K562 (cell line): Measurements from ENCODE around the gene ACKR1. TPM values are rescaled to one million over a fixed set of nuclear protein-coding genes. Genes with fewer than 3 reads are reported as not detected.

Experiments used
- ATAC-seq: fragments of 200-7000 bp; cut with Tn5 transposase; 3 replicates; pipeline ENCODE4 v1.9.1; 2020; ENCODE audit warnings: moderate library complexity
- BruUV-seq: library from RNA; stranded (reverse); fragments of 400-500 nt; replicated peaks from 2 replicates; lab custom pipeline; 2021; lab: Mats Ljungman, UMichigan
- CTCF ChIA-PET: fragments of 300-600 bp; formaldehyde crosslinking; extraction: SDS; loops from one replicate; lab custom pipeline; 2021; ENCODE audit warnings: low intra/inter-chr PET ratio; lab: Yijun Ruan, JAX
- POLR2A ChIA-PET: fragments of 300-600, 350-650 bp; sonication (Branson Sonifier 250); formaldehyde crosslinking; extraction: SDS; loops from one replicate; lab custom pipeline; 2021; ENCODE audit warnings: antibody characterized with exemption, inconsistent platforms; lab: Yijun Ruan, JAX
- DNase-seq, 4 experiments: peaks; one replicate each; pipeline versions ENCODE4 v3.0.0 to v3.0.0-alpha.2; 2011 to 2018; ENCODE audit warnings: low spot score in 3 of 4, mixed read lengths in 3 of 4; ENCODE audit errors: extremely low read depth in 1 of 4
- FAIRE-seq: peaks from 2 replicates; lab custom pipeline; 2011; peaks lifted over from hg19 to GRCh38; lab: Jason Lieb, UNC
- H2AFZ ChIP-seq: 2 replicates; pipeline ENCODE4 v1.6.0; 2011; ENCODE audit warnings: low read depth, low read length, control low read depth, inconsistent platforms
- H3K27ac ChIP-seq: fragments of 200-600 bp; 3 replicates; pipeline ENCODE4 v1.8.0; 2011; ENCODE audit warnings: low read depth, mild to moderate bottlenecking, control low read depth, inconsistent platforms, low read length, moderate library complexity, mixed read lengths; ENCODE audit errors: extremely low read depth
- H3K27me3 ChIP-seq, 2 experiments: fragments of 300-600 bp in 1 of 2; 2 replicates in 1 of 2; 3 replicates in 1 of 2; pipeline versions ENCODE4 v1.6.0 to v1.8.0; 2011; ENCODE audit warnings: inconsistent platforms in 2 of 2, low read length in 2 of 2, mild to moderate bottlenecking in 1 of 2, mixed read lengths in 1 of 2, moderate library complexity in 1 of 2; ENCODE audit not compliant: control insufficient read depth in 2 of 2, insufficient read depth in 2 of 2
- H3K36me3 ChIP-seq: fragments of 300-600 bp; 3 replicates; pipeline ENCODE4 v1.8.0; 2011; ENCODE audit warnings: mild to moderate bottlenecking, low read length, inconsistent platforms; ENCODE audit not compliant: control insufficient read depth, insufficient read depth
- H3K4me1 ChIP-seq, 2 experiments: fragments of 200-600 bp in 1 of 2; replicated peaks in 1 of 2; 2 replicates in 1 of 2; 3 replicates in 1 of 2; pipeline versions ENCODE4 v1.5.1 to v1.8.0; 2011; ENCODE audit warnings: inconsistent platforms in 2 of 2, low read length in 2 of 2, mild to moderate bottlenecking in 1 of 2, mixed read lengths in 1 of 2, moderate library complexity in 1 of 2; ENCODE audit not compliant: control insufficient read depth in 2 of 2, insufficient read depth in 2 of 2
- H3K4me2 ChIP-seq: 2 replicates; pipeline ENCODE4 v1.6.1; 2011; ENCODE audit warnings: low read length, control low read depth, inconsistent platforms, mixed read lengths; ENCODE audit not compliant: insufficient read depth
- H3K4me3 ChIP-seq: fragments of 200-600 bp; sonication (generic), shearing (Covaris generic); 2 replicates; pipeline ENCODE4 v1.5.1; 2016; ENCODE audit warnings: control low read depth, inconsistent platforms
- H3K79me2 ChIP-seq: fragments of 200-600 bp; 3 replicates; pipeline ENCODE4 v1.8.0; 2011; ENCODE audit warnings: low read length, inconsistent platforms; ENCODE audit not compliant: control insufficient read depth, insufficient read depth
- H3K9ac ChIP-seq, 2 experiments: 2 replicates each; pipeline versions ENCODE4 v1.6.0 to v1.6.1; 2011; ENCODE audit warnings: low read depth in 2 of 2, low read length in 2 of 2, control low read depth in 1 of 2, inconsistent platforms in 1 of 2, mild to moderate bottlenecking in 1 of 2, mixed read lengths in 1 of 2; ENCODE audit not compliant: insufficient read depth in 1 of 2
- H3K9me1 ChIP-seq: one replicate; pipeline ENCODE4 v1.6.0; 2011; ENCODE audit warnings: inconsistent platforms, mild to moderate bottlenecking, low read length, moderate library complexity; ENCODE audit not compliant: control insufficient read depth, insufficient read depth
- H3K9me3 ChIP-seq: replicated peaks from 2 replicates; pipeline ENCODE4 v1.5.1; 2011; ENCODE audit warnings: low read depth, low read length, inconsistent platforms; ENCODE audit not compliant: control insufficient read depth, insufficient read depth
- H4K20me1 ChIP-seq: replicated peaks from 2 replicates; pipeline ENCODE4 v1.6.1; 2011; ENCODE audit warnings: low read length, inconsistent platforms, mixed read lengths; ENCODE audit not compliant: control insufficient read depth, insufficient read depth
- MYBL2 ChIP-seq, 2 experiments: fragments of 450-650 bp in 1 of 2; sonication (generic) in 1 of 2; formaldehyde crosslinking in 1 of 2; IDR thresholded peaks; 2 replicates each; pipeline versions ENCODE4 v1.6.1 to v1.8.1; 2017 to 2022; ENCODE audit warnings: borderline replicate concordance in 1 of 2, inconsistent platforms in 1 of 2, low read depth in 1 of 2, mild to moderate bottlenecking in 1 of 2, missing genetic modification reagents in 1 of 2, moderate library complexity in 1 of 2
- POLR2AphosphoS2 ChIP-seq: IDR thresholded peaks from 2 replicates; pipeline ENCODE4 v1.6.1; 2012; ENCODE audit warnings: low read length, improper control_type of control experiment
- TAF1 ChIP-seq: IDR thresholded peaks from 2 replicates; pipeline ENCODE4 v1.6.1; 2011; ENCODE audit warnings: mild to moderate bottlenecking, low read length, moderate library complexity; ENCODE audit not compliant: insufficient read depth, control insufficient read depth, severe bottlenecking; ENCODE audit errors: extremely low read depth
- ZNF146 ChIP-seq: IDR thresholded peaks from one replicate; pipeline ENCODE4 v1.6.1; 2018; ENCODE audit warnings: missing compliant biosample characterization; ENCODE audit not compliant: unreplicated experiment
- ZNF354B ChIP-seq: fragments of 250-450 bp; sonication (Bioruptor Pico); IDR thresholded peaks from 2 replicates; pipeline ENCODE4 v1.4.0; 2020
- ZSCAN29 ChIP-seq: fragments of 450-650 bp; IDR thresholded peaks from 2 replicates; pipeline ENCODE4 v1.6.1; 2017
- in situ Hi-C: fragments of 300-500 bp; cut with MboI; formaldehyde crosslinking; loops from 4 replicates; pipeline ENCODE4 v1.15.0; 2018; ENCODE audit warnings: inconsistent platforms, mixed read lengths
- intact Hi-C: fragments of 100-400 bp; cut with micrococcal nuclease; formaldehyde crosslinking; loops from 2 replicates; pipeline ENCODE4 v1.14.2; 2022
- polyA plus RNA-seq, 8 experiments: library from polyadenylated mRNA; depleted of rRNA in 4 of 8; stranded (reverse) in 5 of 8; unstranded in 3 of 8; fragments of >200 nt; fragmentation: Nextera tagmentation in 2 of 8; fragmentation: Illumina TruSeq in 1 of 8; extraction: Ambion mirVana in 2 of 8; extraction: Trizol in 1 of 8; gene quantifications; 2 replicates each; pipeline versions ENCODE4 v1.2.1 to v1.2.3, GENCODE V29; 2011 to 2014; ENCODE audit warnings: inconsistent platforms in 1 of 8, missing spikeins in 1 of 8
- total RNA-seq, 7 experiments: library from RNA; depleted of rRNA in 6 of 7; stranded (reverse); fragments of >200 nt in 6 of 7; fragmentation: Illumina TruSeq in 2 of 7; extraction: Trizol in 2 of 7; gene quantifications; 2 replicates each; pipeline versions ENCODE4 v1.2.1 to v1.2.3, GENCODE V29; 2011 to 2021; ENCODE audit warnings: low replicate concordance in 1 of 7

ACKR1 gene
- total and polyA plus RNA-seq, 9 of the 15 experiments (the other 6 are each of a cell fraction or from before 2014, with no cell fraction given) = 0.07 to 0.64 (median 0.18) TPM

GRCh38 chr1:159177272-159177907, 27.3 kb upstream of the ACKR1 start (continued):
- TF ChIP-seq MYBL2 (IDR thresholded peaks at IDR 0.05; ENCODE audit: low read depth) (no peak), MYBL2 (CRISPR knock-in tag; IDR thresholded peaks at IDR 0.05; ENCODE audit: borderline replicate concordance) (no peak)

- Histone ChIP-seq H4K20me1 (no peaks in the 10 kb centered on the region), H3K27ac (no peak overlapping the region), H3K36me3 (no peaks in the 10 kb centered on the region), H2AFZ (no peak overlapping the region), H3K4me3 (no peak overlapping the region), H3K9ac (no peak overlapping the region), H3K79me2 (no peaks in the 10 kb centered on the region), H3K9me3 (no peaks in the 10 kb centered on the region), H3K4me1 (no peaks in the 10 kb centered on the region), H3K27me3 (no peaks in the 10 kb centered on the region), H3K4me2 (no peak overlapping the region), H3K9me1 (no peaks in the 10 kb centered on the region)
- ATAC-seq (no peak), FAIRE-seq (no peak), DNase-seq (no peak)
- TF ChIP-seq POLR2AphosphoS2 = no peak
- TF ChIP-seq ZNF146 = no peak
- no peak for TF ChIP-seq TAF1
- TF ChIP-seq ZSCAN29 = no peak
- no peak for TF ChIP-seq ZNF354B
- ChIA-PET POLR2A (no interaction called here), CTCF (no interaction called here)
- in situ Hi-C loops = loop anchor here (25.0 kb wide), 1 partner anchor 807 kb away; no protein-coding TSS in a partner anchor
- intact Hi-C loops = no loop called here
- no TSS peak for BruUV-seq
Measured at GRCh38 chr1:159179906-159180305, 24.8 kb upstream of the ACKR1 start.
